ENCODE measurements around the gene BSN.

The BSN gene

DNA sequence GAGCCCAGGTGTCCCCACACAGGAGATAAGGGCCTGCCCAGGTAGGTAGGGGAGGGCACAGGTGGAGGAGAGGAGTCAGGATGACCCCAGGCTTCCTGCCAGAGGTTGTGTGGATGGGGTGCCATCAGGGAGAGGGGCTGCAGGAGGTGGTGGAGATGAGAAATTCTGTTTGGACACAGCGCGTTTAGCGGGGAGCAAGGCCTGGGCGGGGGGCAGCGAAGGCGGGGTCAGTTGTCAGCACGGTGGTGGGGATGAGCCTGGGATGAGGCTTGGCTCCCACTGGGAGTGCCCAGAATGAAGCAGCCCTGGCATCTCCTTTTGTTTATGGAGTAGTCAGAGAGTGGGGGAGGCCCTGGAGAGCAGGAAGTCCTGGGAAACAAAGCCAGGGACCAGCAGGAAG is 149.7 kb downstream of the BSN start:
- H3K36me3 Mint-ChIP-seq (ENCODE audit: low read depth) = peaks cover 11% of the 10 kb centered on the region
- H3K27ac Mint-ChIP-seq = no peak overlapping the region
- no peaks in the 10 kb centered on the region for H3K27me3 Mint-ChIP-seq (ENCODE audit: low read depth)
- no peak overlapping the region for H3K4me3 Mint-ChIP-seq
- H3K9me3 Mint-ChIP-seq = no peaks in the 10 kb centered on the region
- TF ChIP-seq, protein P1, sequence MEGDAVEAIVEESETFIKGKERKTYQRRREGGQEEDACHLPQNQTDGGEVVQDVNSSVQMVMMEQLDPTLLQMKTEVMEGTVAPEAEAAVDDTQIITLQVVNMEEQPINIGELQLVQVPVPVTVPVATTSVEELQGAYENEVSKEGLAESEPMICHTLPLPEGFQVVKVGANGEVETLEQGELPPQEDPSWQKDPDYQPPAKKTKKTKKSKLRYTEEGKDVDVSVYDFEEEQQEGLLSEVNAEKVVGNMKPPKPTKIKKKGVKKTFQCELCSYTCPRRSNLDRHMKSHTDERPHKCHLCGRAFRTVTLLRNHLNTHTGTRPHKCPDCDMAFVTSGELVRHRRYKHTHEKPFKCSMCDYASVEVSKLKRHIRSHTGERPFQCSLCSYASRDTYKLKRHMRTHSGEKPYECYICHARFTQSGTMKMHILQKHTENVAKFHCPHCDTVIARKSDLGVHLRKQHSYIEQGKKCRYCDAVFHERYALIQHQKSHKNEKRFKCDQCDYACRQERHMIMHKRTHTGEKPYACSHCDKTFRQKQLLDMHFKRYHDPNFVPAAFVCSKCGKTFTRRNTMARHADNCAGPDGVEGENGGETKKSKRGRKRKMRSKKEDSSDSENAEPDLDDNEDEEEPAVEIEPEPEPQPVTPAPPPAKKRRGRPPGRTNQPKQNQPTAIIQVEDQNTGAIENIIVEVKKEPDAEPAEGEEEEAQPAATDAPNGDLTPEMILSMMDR (IDR thresholded peaks at IDR 0.05; ENCODE audit: unreplicated experiment in 3 of 3) = no peak
- H3K4me1 Mint-ChIP-seq = no peaks in the 10 kb centered on the region

DNA sequence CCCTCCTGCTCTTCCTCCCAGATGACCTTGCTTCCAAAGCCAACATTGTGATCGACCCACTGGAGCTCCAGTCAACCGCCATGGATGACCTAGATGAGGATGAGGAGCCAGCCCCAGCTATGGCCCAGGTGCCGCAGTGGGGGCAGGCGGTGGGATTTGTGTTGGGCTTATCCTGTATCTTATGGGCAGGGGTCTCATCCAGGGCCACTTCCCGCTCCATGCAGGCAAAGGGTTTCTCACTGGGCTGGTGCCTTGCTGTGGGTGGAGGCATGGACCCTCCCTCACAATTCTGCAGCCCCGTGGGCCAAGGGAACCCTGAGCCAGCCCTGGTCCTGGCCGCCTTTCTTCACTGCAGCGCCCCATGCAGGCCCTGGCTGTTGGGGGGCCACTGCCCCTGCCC is 150.4 kb downstream of the BSN start:
- Mint-ChIP-seq H3K27me3 (ENCODE audit: low read depth) (no peaks in the 10 kb centered on the region), H3K36me3 (ENCODE audit: low read depth) (peaks cover 11% of the 10 kb centered on the region), H3K4me1 (no peaks in the 10 kb centered on the region), H3K4me3 (no peak overlapping the region), H3K9me3 (no peaks in the 10 kb centered on the region), H3K27ac (no peak overlapping the region)
- TF ChIP-seq, protein P1 (IDR thresholded peaks at IDR 0.05; ENCODE audit: unreplicated experiment in 3 of 3) = no peak

DNA sequence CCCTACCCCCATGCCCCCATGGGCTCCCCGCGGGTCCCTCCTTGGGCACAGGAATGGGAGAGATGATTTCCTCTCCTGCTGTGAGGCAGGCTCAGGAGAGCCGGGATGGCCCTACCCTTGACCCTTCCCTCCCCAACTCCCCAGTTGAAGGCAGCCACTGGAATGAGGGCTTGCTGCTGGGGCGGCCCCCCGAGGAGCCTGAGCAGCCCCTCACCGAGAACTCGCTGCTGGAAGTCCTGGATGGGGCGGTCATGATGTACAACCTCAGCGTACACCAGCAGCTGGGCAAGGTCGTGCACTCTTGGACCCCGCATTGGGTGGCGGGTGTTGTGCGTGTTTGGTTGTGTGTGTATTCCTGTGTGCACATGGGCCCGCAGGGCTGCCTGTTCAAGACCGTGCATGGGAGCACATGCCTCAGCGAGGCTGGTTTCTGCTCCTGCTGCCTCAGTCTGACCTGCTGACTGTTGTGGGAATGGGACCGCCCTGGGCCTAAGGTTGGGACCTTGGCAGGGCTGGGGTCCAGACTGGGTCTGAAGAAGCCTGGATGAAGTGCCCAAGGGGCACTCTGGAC is 151.2 kb downstream of the BSN start:
- H3K36me3 Mint-ChIP-seq (ENCODE audit: low read depth) = peaks cover 15% of the 10 kb centered on the region
- H3K27me3 Mint-ChIP-seq (ENCODE audit: low read depth) = no peaks in the 10 kb centered on the region
- TF ChIP-seq, protein P1 (IDR thresholded peaks at IDR 0.05; ENCODE audit: unreplicated experiment in 3 of 3) = no peak
- H3K9me3 Mint-ChIP-seq = no peaks in the 10 kb centered on the region
- H3K4me1 Mint-ChIP-seq = no peaks in the 10 kb centered on the region
- H3K4me3 Mint-ChIP-seq = no peak overlapping the region
- H3K27ac Mint-ChIP-seq = no peak overlapping the region

DNA sequence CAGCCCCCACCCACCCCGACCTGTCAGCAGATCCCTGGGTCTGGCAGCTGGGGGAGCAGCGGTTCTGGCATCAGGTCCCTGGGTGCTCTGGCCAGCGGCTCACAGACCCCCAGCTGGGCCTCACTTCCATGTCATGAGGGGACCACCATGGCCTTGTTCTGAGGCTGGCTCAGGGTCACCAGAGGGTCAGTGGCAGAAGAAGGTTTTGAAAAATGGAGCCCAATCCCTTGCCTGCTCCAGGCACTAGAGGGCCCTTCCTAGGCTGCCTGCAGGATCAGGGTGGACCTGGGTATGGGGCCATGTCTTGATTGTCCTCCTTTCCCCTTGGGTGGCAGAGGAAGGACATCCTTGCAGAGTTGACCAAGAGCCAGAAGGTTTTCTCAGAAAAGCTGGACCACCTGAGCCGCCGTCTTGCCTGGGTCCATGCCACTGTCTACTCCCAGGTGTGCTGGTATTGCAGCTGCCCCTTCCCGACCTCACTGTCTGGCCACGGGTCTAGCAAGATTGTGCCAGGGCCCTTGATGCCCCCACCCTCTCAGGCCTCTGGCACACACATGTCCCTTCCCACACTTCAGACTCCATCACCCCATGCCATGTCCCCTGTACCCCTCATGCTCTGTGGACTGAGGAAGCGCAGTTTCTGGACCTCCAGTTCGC is 152.3 kb downstream of the BSN start:
- no peak overlapping the region for H3K27ac Mint-ChIP-seq
- H3K4me1 Mint-ChIP-seq = no peaks in the 10 kb centered on the region
- TF ChIP-seq, protein P1 (IDR thresholded peaks at IDR 0.05; ENCODE audit: unreplicated experiment in 3 of 3) = no peak
- H3K9me3 Mint-ChIP-seq = no peaks in the 10 kb centered on the region
- no peak overlapping the region for H3K4me3 Mint-ChIP-seq
- H3K27me3 Mint-ChIP-seq (ENCODE audit: low read depth) = no peaks in the 10 kb centered on the region
- H3K36me3 Mint-ChIP-seq (ENCODE audit: low read depth) = peaks cover 19% of the 10 kb centered on the region

DNA sequence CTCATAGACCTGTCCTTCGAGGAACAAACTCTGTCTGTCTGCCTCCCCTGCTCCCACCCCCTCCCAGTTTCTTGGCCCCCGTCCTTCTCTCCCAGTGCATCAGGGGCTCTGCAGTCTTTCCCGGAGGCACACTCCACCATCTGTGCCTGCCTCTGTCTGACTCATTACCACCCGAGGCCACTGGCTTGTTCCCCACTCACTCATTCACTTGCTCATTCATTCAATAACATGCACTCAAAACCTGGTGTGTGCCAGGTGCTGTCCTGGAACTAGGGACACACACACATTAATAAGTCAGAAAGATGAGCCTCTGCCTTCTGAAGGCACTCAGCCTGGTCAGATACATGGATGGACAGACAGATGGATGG is 152.8 kb downstream of the BSN start:
- Mint-ChIP-seq H3K4me1 (no peaks in the 10 kb centered on the region), H3K9me3 (no peaks in the 10 kb centered on the region), H3K36me3 (ENCODE audit: low read depth) (peaks cover 19% of the 10 kb centered on the region), H3K4me3 (no peak overlapping the region), H3K27me3 (ENCODE audit: low read depth) (no peaks in the 10 kb centered on the region), H3K27ac (no peak overlapping the region)
- TF ChIP-seq, protein P1 (IDR thresholded peaks at IDR 0.05; ENCODE audit: unreplicated experiment in 3 of 3) = no peak

DNA sequence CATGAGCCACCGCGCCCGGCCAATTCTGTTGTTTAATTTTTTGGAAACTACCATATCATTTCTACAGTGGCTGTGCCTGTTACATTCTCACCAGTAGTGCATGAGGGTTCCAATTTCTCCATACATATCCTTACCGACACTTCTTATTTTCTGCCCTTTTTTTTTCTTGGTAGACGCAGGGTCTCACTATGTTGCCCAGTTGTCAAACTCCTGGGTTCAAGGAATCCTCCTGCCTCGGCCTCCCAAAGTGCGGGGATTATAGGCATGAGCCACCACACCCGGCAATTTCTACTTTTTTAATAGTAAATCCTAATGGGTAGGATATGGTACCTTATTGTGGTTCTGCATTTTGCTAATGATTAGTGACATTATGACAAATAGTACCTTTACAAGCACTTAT is 155.6 kb downstream of the BSN start:
- Mint-ChIP-seq H3K36me3 (ENCODE audit: low read depth) (peaks cover 15% of the 10 kb centered on the region), H3K4me3 (no peak overlapping the region), H3K4me1 (no peaks in the 10 kb centered on the region), H3K27ac (no peak overlapping the region), H3K9me3 (no peaks in the 10 kb centered on the region), H3K27me3 (ENCODE audit: low read depth) (no peaks in the 10 kb centered on the region)
- TF ChIP-seq, protein P1 (IDR thresholded peaks at IDR 0.05; ENCODE audit: unreplicated experiment in 3 of 3) = no peak

Measured in nephron (organoid).